ENCODE results near the gene BTNL2.
A peak's percentile ranks its signal among the peaks of the same experiment; 100 is the strongest.

The BTNL2 gene

GRCh38 chr6:32416036-32416435 is 9.1 kb upstream of the BTNL2 start:
- TF ChIP-seq, protein P1, sequence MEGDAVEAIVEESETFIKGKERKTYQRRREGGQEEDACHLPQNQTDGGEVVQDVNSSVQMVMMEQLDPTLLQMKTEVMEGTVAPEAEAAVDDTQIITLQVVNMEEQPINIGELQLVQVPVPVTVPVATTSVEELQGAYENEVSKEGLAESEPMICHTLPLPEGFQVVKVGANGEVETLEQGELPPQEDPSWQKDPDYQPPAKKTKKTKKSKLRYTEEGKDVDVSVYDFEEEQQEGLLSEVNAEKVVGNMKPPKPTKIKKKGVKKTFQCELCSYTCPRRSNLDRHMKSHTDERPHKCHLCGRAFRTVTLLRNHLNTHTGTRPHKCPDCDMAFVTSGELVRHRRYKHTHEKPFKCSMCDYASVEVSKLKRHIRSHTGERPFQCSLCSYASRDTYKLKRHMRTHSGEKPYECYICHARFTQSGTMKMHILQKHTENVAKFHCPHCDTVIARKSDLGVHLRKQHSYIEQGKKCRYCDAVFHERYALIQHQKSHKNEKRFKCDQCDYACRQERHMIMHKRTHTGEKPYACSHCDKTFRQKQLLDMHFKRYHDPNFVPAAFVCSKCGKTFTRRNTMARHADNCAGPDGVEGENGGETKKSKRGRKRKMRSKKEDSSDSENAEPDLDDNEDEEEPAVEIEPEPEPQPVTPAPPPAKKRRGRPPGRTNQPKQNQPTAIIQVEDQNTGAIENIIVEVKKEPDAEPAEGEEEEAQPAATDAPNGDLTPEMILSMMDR (IDR thresholded peaks at IDR 0.05; ENCODE audit: low read depth, low read length) = no peak
- in situ Hi-C loops (cut with HindIII; ENCODE audit: low sequenced_read_pairs) = no loop called here
- no peak for DNase-seq (ENCODE audit: low read depth, low spot score)
- H3K4me3 ChIP-seq (ENCODE audit: low read depth, low read length) = no peak overlapping the region

- in situ Hi-C loops (cut with HindIII; ENCODE audit: low sequenced_read_pairs) = no loop called here
- peak; percentile 59 for DNase-seq (ENCODE audit: low read depth, low spot score)
- no peak overlapping the region for H3K4me3 ChIP-seq (ENCODE audit: low read depth, low read length)
- TF ChIP-seq, protein P1 (IDR thresholded peaks at IDR 0.05; ENCODE audit: low read depth, low read length) = peak; percentile 100
These were observed 8.6 kb upstream of the BTNL2 start for GRCh38 chr6:32415521-32416019.

DNA sequence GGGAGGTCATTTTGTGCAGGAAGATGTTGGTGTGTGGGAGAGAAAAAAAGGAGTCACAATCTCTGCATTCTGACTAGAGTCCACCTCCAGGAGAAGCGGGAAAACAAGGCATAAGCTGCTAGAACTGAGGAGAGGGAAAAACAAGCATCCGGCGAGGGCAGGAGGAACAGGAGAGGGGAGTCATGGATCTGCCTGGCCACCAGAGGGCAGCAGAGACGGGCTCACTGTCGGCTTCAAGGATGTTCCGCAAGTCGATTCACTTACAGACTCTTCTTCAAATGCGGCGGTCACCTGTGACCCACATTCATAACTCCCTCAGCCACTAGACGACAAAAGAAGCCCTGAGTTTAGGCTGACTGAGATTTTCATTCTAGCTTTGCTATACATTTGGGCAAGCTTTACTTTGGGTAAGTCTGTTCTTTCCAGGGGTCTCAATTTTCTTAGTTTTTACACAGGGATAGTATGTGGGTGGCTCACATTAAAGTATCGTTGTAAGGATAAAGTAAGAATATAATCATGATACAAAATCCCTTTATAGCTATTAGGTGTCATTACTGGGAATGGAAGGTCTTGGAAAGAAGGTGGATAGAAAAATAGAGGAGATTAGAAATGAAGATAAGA is 6.6 kb upstream of the BTNL2 start:
- peak; percentile 66 for DNase-seq (ENCODE audit: low read depth, low spot score)
- H3K4me3 ChIP-seq (ENCODE audit: low read depth, low read length) = no peak overlapping the region
- TF ChIP-seq, protein P1 (IDR thresholded peaks at IDR 0.05; ENCODE audit: low read depth, low read length) = peak; percentile 94

DNA sequence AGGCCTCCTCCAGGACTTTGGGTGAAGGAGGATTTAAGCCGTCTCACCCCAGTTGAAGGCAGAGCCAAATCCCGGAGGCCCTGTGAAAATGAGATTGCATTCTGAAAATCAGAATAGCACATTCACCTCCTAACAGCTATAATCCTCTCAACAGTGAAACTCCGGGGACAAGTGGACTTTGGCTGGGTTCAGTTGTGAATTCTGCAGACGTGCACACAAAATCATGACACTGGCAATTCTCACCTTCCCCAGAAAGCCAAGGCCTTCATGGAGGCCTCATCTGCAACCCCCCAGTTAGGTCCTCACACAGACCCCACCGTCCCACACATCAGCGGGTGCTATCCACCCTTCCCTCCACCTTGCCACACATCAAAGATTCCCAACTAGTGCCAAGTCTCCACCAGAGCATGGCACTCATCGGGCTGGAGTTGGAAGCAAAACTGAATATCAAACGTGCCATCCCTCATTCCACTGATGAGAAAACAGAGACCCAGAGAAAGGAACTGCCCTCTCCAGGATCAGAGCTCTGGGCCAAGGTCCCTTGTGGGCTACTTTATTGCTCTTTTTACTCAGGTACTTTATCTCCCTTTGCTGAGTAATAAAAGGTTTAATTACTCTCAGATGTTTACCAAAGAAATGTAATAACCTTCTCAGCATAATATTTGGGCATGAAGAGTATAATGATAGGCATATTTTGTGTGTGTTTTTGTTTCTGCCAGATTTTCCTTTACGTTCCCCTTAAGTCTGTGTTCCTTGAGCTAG is 4.8 kb upstream of the BTNL2 start:
- no peak overlapping the region for H3K4me3 ChIP-seq (ENCODE audit: low read depth, low read length)
- TF ChIP-seq, protein P1 (IDR thresholded peaks at IDR 0.05; ENCODE audit: low read depth, low read length) = no peak

More for the DNA sequence above, 6.6 kb upstream of the BTNL2 start:
- in situ Hi-C loops (cut with HindIII; ENCODE audit: low sequenced_read_pairs) = no loop called here

DNA sequence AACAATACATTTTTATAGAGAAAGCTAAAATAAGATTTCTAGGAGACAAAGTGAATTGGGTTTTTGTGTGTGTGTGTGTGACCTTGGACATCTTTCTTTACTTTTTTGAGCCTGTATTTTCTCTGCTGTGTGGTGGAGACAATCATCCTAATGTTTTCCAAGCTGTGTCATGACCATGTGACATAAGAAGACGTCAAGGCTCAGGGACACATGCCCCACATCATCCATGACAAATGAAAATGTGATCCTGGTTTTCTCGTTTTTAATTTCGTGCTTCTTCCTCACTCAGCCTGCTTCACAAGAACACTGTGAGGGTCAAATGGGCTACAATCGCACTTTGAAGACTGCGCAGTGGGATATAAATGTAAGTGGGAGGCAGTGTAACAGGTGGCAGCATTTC is 3.9 kb upstream of the BTNL2 start:
- DNase-seq (ENCODE audit: low read depth, low spot score) = no peak
- TF ChIP-seq, protein P1 (IDR thresholded peaks at IDR 0.05; ENCODE audit: low read depth, low read length) = no peak
- in situ Hi-C loops (cut with HindIII; ENCODE audit: low sequenced_read_pairs) = no loop called here
- H3K4me3 ChIP-seq (ENCODE audit: low read depth, low read length) = no peak overlapping the region

More for the DNA sequence above, 4.8 kb upstream of the BTNL2 start:
- DNase-seq (ENCODE audit: low read depth, low spot score) = no peak
- in situ Hi-C loops (cut with HindIII; ENCODE audit: low sequenced_read_pairs) = no loop called here

DNA sequence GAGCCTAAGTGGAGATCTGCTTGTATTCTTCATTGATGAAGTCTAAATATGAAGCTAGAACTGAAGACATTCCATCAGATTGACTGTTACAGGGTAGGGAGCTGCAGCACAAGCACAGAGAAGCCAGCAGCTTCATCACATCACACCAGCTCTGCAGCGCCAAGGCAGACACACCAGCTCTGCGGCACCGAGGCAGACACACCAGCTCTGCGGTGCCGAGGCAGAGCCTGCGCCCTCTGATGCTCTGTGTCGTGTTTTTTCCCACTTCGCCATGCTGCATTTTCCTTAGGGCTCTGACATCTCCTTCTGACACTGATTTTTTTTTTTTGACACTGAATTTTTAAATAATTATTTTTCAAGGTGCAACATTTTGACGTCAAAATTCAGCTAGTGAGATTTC is 784 bp downstream of the BTNL2 start:
- no peak overlapping the region for H3K4me3 ChIP-seq (ENCODE audit: low read depth, low read length)
- TF ChIP-seq, protein P1 (IDR thresholded peaks at IDR 0.05; ENCODE audit: low read depth, low read length) = no peak
- no peak for DNase-seq (ENCODE audit: low read depth, low spot score)
- in situ Hi-C loops (cut with HindIII; ENCODE audit: low sequenced_read_pairs) = no loop called here
